SH-SY5Y (cell line): Measurements from ENCODE around the gene SIX2.

ENCODE experiments used
- GATA2 ChIP-seq: IDR thresholded peaks from 2 replicates; pipeline ENCODE4 v1.6.1; 2011; ENCODE audit warnings: mild to moderate bottlenecking, low read depth, low read length
- GATA3 ChIP-seq: IDR thresholded peaks from 2 replicates; pipeline ENCODE4 v1.6.1; 2011; ENCODE audit warnings: low read depth, mild to moderate bottlenecking, low read length, moderate library complexity

GRCh38 chr2:45055162-45055605 is 45.9 kb upstream of the SIX2 start:
- TF ChIP-seq GATA2 (peak; percentile 92), GATA3 (no peak)
